ENCODE results near the gene OLFM4. TPM values are rescaled to one million over a fixed set of nuclear protein-coding genes. Genes with fewer than 3 reads are reported as not detected.

Gene OLFM4
- total RNA-seq, 2 donors from 2014 or later, result 55.4 to 172 TPM

- Histone ChIP-seq H3K27me3 (replicated peaks; ENCODE audit: insufficient read depth) (no peaks in the 10 kb centered on the region), H3K36me3 (no peaks in the 10 kb centered on the region), H3K9me3 (no peaks in the 10 kb centered on the region), H3K27ac (no peak overlapping the region), H3K4me3 (no peak overlapping the region), H3K4me1 (replicated peaks) (no peaks in the 10 kb centered on the region)
- intact Hi-C loops (cut with DNase I), result no loop called here
- WGBS, result 53% methylated on average over 3 of the region's 3 CpGs
- TF ChIP-seq POLR2AphosphoS5 (IDR thresholded peaks at IDR 0.05), result no peak
- TF ChIP-seq POLR2A (IDR thresholded peaks at IDR 0.05), result no peak
- no peak for TF ChIP-seq CTCF (IDR thresholded peaks at IDR 0.05)
- no peak for DNase-seq (ENCODE audit: low spot score)
Observed at GRCh38 chr13:53090461-53090860, 61.8 kb downstream of the OLFM4 start.

GRCh38 chr13:53092931-53093330 lies 64.3 kb downstream of the OLFM4 start:
- no peaks in the 10 kb centered on the region for H3K9me3 ChIP-seq
- no peak overlapping the region for H3K4me3 ChIP-seq
- H3K36me3 ChIP-seq, result no peaks in the 10 kb centered on the region
- DNase-seq (ENCODE audit: low spot score), result no peak
- intact Hi-C loops (cut with DNase I), result no loop called here
- no peaks in the 10 kb centered on the region for H3K4me1 ChIP-seq (replicated peaks)
- TF ChIP-seq CTCF (IDR thresholded peaks at IDR 0.05), result no peak
- no peak for TF ChIP-seq POLR2AphosphoS5 (IDR thresholded peaks at IDR 0.05)
- TF ChIP-seq POLR2A (IDR thresholded peaks at IDR 0.05), result no peak
- H3K27me3 ChIP-seq (replicated peaks; ENCODE audit: insufficient read depth), result no peaks in the 10 kb centered on the region
- WGBS, result 74% methylated on average over 2 of the region's 2 CpGs
- H3K27ac ChIP-seq, result no peak overlapping the region

- no peak for DNase-seq (ENCODE audit: low spot score)
- intact Hi-C loops (cut with DNase I), result no loop called here
- Histone ChIP-seq H3K36me3 (no peaks in the 10 kb centered on the region), H3K4me1 (replicated peaks) (no peaks in the 10 kb centered on the region), H3K9me3 (no peaks in the 10 kb centered on the region), H3K4me3 (no peak overlapping the region), H3K27ac (no peak overlapping the region), H3K27me3 (replicated peaks; ENCODE audit: insufficient read depth) (no peaks in the 10 kb centered on the region)
- TF ChIP-seq CTCF (IDR thresholded peaks at IDR 0.05) (no peak), POLR2AphosphoS5 (IDR thresholded peaks at IDR 0.05) (no peak), POLR2A (IDR thresholded peaks at IDR 0.05) (no peak)
Observed at GRCh38 chr13:53098455-53098854, 69.8 kb downstream of the OLFM4 start.

- no peak for DNase-seq (ENCODE audit: low spot score)
- no peaks in the 10 kb centered on the region for H3K4me1 ChIP-seq (replicated peaks)
- H3K27me3 ChIP-seq (replicated peaks; ENCODE audit: insufficient read depth), result no peaks in the 10 kb centered on the region
- intact Hi-C loops (cut with DNase I), result no loop called here
- 100% methylated on average over 1 of the region's 1 CpG for WGBS
- H3K36me3 ChIP-seq, result no peaks in the 10 kb centered on the region
- H3K9me3 ChIP-seq, result no peaks in the 10 kb centered on the region
- no peak overlapping the region for H3K4me3 ChIP-seq
- H3K27ac ChIP-seq, result no peak overlapping the region
- no peak for TF ChIP-seq POLR2AphosphoS5 (IDR thresholded peaks at IDR 0.05)
- no peak for TF ChIP-seq POLR2A (IDR thresholded peaks at IDR 0.05)
- TF ChIP-seq CTCF (IDR thresholded peaks at IDR 0.05), result no peak
Observed at GRCh38 chr13:53100394-53101063, 71.9 kb downstream of the OLFM4 start.

Other genes starting within 250 kb of the OLFM4 start
- 1 to 10 TPM; 6.0 to 9.5 TPM for gene PCDH8, start 180.2 kb upstream of the OLFM4 start, total RNA-seq